ENCODE data around the gene CEP112.
"Not testable (repeated sequence)": the region's sequence is repeated elsewhere in the genome, so short reads cannot be mapped to it uniquely, and the experiment has no call there.

Gene CEP112

GRCh38 chr17:66150708-66151107 lies 41.2 kb downstream of the CEP112 start:
- no peak for DNase-seq

GRCh38 chr17:66149562-66149961 lies 42.4 kb downstream of the CEP112 start:
- no peak for DNase-seq

- no peak for DNase-seq
These were observed 45.5 kb downstream of the CEP112 start for GRCh38 chr17:66146394-66146793.

- DNase-seq = no peak
These were observed 48.2 kb downstream of the CEP112 start for GRCh38 chr17:66143657-66144282.

GRCh38 chr17:66142428-66142827 lies 49.5 kb downstream of the CEP112 start:
- DNase-seq = no peak

- no peak for DNase-seq
These were observed 53.8 kb downstream of the CEP112 start for GRCh38 chr17:66138120-66138519.

GRCh38 chr17:66135896-66136295 lies 56.0 kb downstream of the CEP112 start:
- DNase-seq = no peak

- DNase-seq = no peak
These were observed 56.7 kb downstream of the CEP112 start for GRCh38 chr17:66135219-66135618.

- no peak for DNase-seq
These were observed 62.2 kb downstream of the CEP112 start for GRCh38 chr17:66129759-66130158.

- no peak for DNase-seq
These were observed 65.7 kb downstream of the CEP112 start for GRCh38 chr17:66126231-66126630.

- no peak for DNase-seq
These were observed 68.8 kb downstream of the CEP112 start for GRCh38 chr17:66123163-66123562.

GRCh38 chr17:66115246-66115645 lies 76.7 kb downstream of the CEP112 start:
- DNase-seq = no peak

GRCh38 chr17:66114609-66115008 lies 77.3 kb downstream of the CEP112 start:
- no peak for DNase-seq

GRCh38 chr17:66107731-66108130 lies 84.2 kb downstream of the CEP112 start:
- DNase-seq = no peak

GRCh38 chr17:66098040-66098439 lies 93.9 kb downstream of the CEP112 start:
- no peak for DNase-seq

- DNase-seq = no peak
These were observed 97.2 kb downstream of the CEP112 start for GRCh38 chr17:66094727-66095126.

GRCh38 chr17:66091445-66092080 lies 100.4 kb downstream of the CEP112 start:
- DNase-seq = no peak

- DNase-seq = no peak
These were observed 102.2 kb downstream of the CEP112 start for GRCh38 chr17:66089764-66090163.

- DNase-seq = no peak
These were observed 103.8 kb downstream of the CEP112 start for GRCh38 chr17:66088173-66088572.

- no peak for DNase-seq
These were observed 104.9 kb downstream of the CEP112 start for GRCh38 chr17:66087073-66087472.

- DNase-seq = no peak
These were observed 106.7 kb downstream of the CEP112 start for GRCh38 chr17:66085221-66085620.

- DNase-seq = not testable (repeated sequence)
These were observed 111.3 kb downstream of the CEP112 start for GRCh38 chr17:66080670-66081069.

GRCh38 chr17:66076546-66077190 lies 115.3 kb downstream of the CEP112 start:
- no peak for DNase-seq

- DNase-seq = no peak
These were observed 118.5 kb downstream of the CEP112 start for GRCh38 chr17:66073384-66073783.

Measured in NCI-H2081 treated with DMSO at 0.1 percent for 48 hours (cell line).